Measurements from ENCODE around the gene LRRN2. TPM values are rescaled to one million over a fixed set of nuclear protein-coding genes. Genes with fewer than 3 reads are reported as not detected.

Gene LRRN2
- polyA plus RNA-seq, 2 of the 4 experiments (the other 2 are of a cell fraction), result 3.6 to 6.6 TPM

GRCh38 chr1:204588826-204589225 is 96.7 kb downstream of the LRRN2 start:
- no peak for DNase-seq (ENCODE audit: low read depth in 1 of 2, low spot score in 1 of 2)
- H3K27ac ChIP-seq, result no peak overlapping the region
- WGBS (ENCODE audit: missing lambda C conversion rate), result 72% methylated on average over 5 of the region's 5 CpGs
- H3K9me3 ChIP-seq, result no peaks in the 10 kb centered on the region
- CTCF ChIA-PET, result interaction anchor here (0.8 to 3.8 kb wide), 6 partner anchors 23 to 400 kb away, joined by 3 to 13 read pairs (median 6); no protein-coding TSS in a partner anchor
- FAIRE-seq, result no peak
- TF ChIP-seq, protein P1, sequence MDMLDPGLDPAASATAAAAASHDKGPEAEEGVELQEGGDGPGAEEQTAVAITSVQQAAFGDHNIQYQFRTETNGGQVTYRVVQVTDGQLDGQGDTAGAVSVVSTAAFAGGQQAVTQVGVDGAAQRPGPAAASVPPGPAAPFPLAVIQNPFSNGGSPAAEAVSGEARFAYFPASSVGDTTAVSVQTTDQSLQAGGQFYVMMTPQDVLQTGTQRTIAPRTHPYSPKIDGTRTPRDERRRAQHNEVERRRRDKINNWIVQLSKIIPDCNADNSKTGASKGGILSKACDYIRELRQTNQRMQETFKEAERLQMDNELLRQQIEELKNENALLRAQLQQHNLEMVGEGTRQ (IDR thresholded peaks at IDR 0.05), result no peak
- TF ChIP-seq ZNF302 (CRISPR knock-in tag; IDR thresholded peaks at IDR 0.05) (no peak), MAFK (IDR thresholded peaks at IDR 0.05; ENCODE audit: partially characterized antibody) (no peak)
- ATAC-seq, result no peak
- no peak overlapping the region for H3K4me3 ChIP-seq
- H3K4me2 ChIP-seq, result no peak overlapping the region
- POLR2A ChIA-PET, result interaction anchor here (0.6 kb wide), 1 partner anchor 92 kb away, joined by 4 read pairs; no protein-coding TSS in a partner anchor
- H3K4me1 ChIP-seq, result peaks cover 15% of the 10 kb centered on the region; the same call in 2 of the 3 replicates

- ChIA-PET CTCF (interaction anchor here (0.7 to 2.1 kb wide), 5 partner anchors 8 to 669 kb away, joined by 3 to 10 read pairs (median 3); no protein-coding TSS in a partner anchor), POLR2A (no interaction called here)
These were observed 97.9 kb downstream of the LRRN2 start for GRCh38 chr1:204587621-204588020.

More at GRCh38 chr1:204587621-204588020, 97.9 kb downstream of the LRRN2 start:
- TF ChIP-seq, protein P2, sequence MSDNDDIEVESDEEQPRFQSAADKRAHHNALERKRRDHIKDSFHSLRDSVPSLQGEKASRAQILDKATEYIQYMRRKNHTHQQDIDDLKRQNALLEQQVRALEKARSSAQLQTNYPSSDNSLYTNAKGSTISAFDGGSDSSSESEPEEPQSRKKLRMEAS (IDR thresholded peaks at IDR 0.05), result no peak
- no peak for TF ChIP-seq ESRRA (IDR thresholded peaks at IDR 0.05; ENCODE audit: borderline replicate concordance, low read length)
- TF ChIP-seq MYC (IDR thresholded peaks at IDR 0.05; ENCODE audit: borderline replicate concordance, low read length), result no peak
- no peak for TF ChIP-seq HOXB13 (CRISPR knock-in tag; IDR thresholded peaks at IDR 0.05; ENCODE audit: low read depth)
- no peak for TF ChIP-seq BCL3 (IDR thresholded peaks at IDR 0.05)
- no peak for TF ChIP-seq E2F6 (IDR thresholded peaks at IDR 0.05; ENCODE audit: borderline replicate concordance, low read depth)
- no peak for TF ChIP-seq HOXA7 (CRISPR knock-in tag; IDR thresholded peaks at IDR 0.05)
- no peak for TF ChIP-seq TFCP2L1 (CRISPR knock-in tag; IDR thresholded peaks at IDR 0.05)
- TF ChIP-seq NPAS2 (CRISPR knock-in tag; IDR thresholded peaks at IDR 0.05; ENCODE audit: borderline replicate concordance), result no peak
- no peak for TF ChIP-seq CEBPB (IDR thresholded peaks at IDR 0.05)
- TF ChIP-seq KDM1A (IDR thresholded peaks at IDR 0.05; ENCODE audit: low read depth), result no peak
- TF ChIP-seq, protein P1 (IDR thresholded peaks at IDR 0.05), result no peak
- no peak for TF ChIP-seq POLR2AphosphoS2 (conservative IDR thresholded peaks at IDR 0.05; ENCODE audit: low read length)
- no peak for TF ChIP-seq FOSL2 (IDR thresholded peaks at IDR 0.05)
- no peak for TF ChIP-seq FOSL2 (CRISPR knock-in tag; IDR thresholded peaks at IDR 0.05)
- no peak for TF ChIP-seq PHF8 (IDR thresholded peaks at IDR 0.05; ENCODE audit: borderline replicate concordance, low read depth)
- no peak for TF ChIP-seq ATOH8 (CRISPR knock-in tag; IDR thresholded peaks at IDR 0.05; ENCODE audit: low read depth)
- TF ChIP-seq MAFK (IDR thresholded peaks at IDR 0.05; ENCODE audit: partially characterized antibody), result no peak
- 83% methylated on average over 6 of the region's 6 CpGs for WGBS (ENCODE audit: missing lambda C conversion rate)
- no peaks in the 10 kb centered on the region for H3K9me3 ChIP-seq
- H3K4me1 ChIP-seq, result peaks cover 15% of the 10 kb centered on the region; the same call in 2 of the 3 replicates
- DNase-seq (ENCODE audit: low read depth in 1 of 2, low spot score in 1 of 2) (no peak), ATAC-seq (no peak), FAIRE-seq (no peak)
- H3K27ac ChIP-seq, result no peak overlapping the region
- no peak overlapping the region for H3K4me3 ChIP-seq
- no peak overlapping the region for H3K4me2 ChIP-seq

Measured in A549 (cell line).